Measurements from ENCODE around the gene PPP1CB. TPM values are rescaled to one million over a fixed set of nuclear protein-coding genes. Genes with fewer than 3 reads are reported as not detected.
"Not testable (repeated sequence)": the region's sequence is repeated elsewhere in the genome, so short reads cannot be mapped to it uniquely, and the experiment has no call there.

PPP1CB gene
- total RNA-seq, 1 donor from 2014 or later = 203 TPM

GRCh38 chr2:28730641-28731146, 20.9 kb upstream of the PPP1CB start:
- Histone ChIP-seq H3K27me3 (ENCODE audit: control insufficient read depth, insufficient read depth, low read length) (no peaks in the 10 kb centered on the region), H3K36me3 (ENCODE audit: control insufficient read depth, insufficient read depth, low read length) (no peaks in the 10 kb centered on the region), H3K4me3 (ENCODE audit: low read depth, low read length) (no peak overlapping the region)
- no peak for DNase-seq (ENCODE audit: low read depth)
- TF ChIP-seq, protein P1, sequence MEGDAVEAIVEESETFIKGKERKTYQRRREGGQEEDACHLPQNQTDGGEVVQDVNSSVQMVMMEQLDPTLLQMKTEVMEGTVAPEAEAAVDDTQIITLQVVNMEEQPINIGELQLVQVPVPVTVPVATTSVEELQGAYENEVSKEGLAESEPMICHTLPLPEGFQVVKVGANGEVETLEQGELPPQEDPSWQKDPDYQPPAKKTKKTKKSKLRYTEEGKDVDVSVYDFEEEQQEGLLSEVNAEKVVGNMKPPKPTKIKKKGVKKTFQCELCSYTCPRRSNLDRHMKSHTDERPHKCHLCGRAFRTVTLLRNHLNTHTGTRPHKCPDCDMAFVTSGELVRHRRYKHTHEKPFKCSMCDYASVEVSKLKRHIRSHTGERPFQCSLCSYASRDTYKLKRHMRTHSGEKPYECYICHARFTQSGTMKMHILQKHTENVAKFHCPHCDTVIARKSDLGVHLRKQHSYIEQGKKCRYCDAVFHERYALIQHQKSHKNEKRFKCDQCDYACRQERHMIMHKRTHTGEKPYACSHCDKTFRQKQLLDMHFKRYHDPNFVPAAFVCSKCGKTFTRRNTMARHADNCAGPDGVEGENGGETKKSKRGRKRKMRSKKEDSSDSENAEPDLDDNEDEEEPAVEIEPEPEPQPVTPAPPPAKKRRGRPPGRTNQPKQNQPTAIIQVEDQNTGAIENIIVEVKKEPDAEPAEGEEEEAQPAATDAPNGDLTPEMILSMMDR (IDR thresholded peaks at IDR 0.05; ENCODE audit: insufficient read depth, low read length, poor library complexity, severe bottlenecking) = no peak

DNA sequence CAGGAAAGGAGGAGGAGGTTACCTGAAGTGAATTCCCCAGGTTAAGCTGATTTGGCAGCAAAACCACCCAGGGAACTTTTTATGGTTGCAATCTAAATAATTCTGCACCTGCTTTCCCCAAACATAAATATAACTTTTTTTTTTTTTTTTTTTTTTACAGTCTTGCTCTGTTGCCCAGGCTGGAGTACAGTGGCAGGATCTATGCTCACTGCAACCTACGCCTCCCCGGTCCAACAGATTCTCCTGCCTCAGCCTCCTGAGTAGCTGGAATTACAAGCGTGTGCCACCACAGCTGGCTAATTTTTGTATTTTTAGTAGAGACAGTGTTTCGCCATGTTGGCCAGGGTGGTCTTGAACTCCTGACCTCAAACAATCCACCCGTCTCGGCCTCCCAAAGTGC, 16.1 kb upstream of the PPP1CB start:
- H3K4me3 ChIP-seq (ENCODE audit: low read depth, low read length) = no peak overlapping the region
- no peak for DNase-seq (ENCODE audit: low read depth)
- no peaks in the 10 kb centered on the region for H3K27me3 ChIP-seq (ENCODE audit: control insufficient read depth, insufficient read depth, low read length)
- TF ChIP-seq, protein P1 (IDR thresholded peaks at IDR 0.05; ENCODE audit: insufficient read depth, low read length, poor library complexity, severe bottlenecking) = no peak
- no peaks in the 10 kb centered on the region for H3K36me3 ChIP-seq (ENCODE audit: control insufficient read depth, insufficient read depth, low read length)

DNA sequence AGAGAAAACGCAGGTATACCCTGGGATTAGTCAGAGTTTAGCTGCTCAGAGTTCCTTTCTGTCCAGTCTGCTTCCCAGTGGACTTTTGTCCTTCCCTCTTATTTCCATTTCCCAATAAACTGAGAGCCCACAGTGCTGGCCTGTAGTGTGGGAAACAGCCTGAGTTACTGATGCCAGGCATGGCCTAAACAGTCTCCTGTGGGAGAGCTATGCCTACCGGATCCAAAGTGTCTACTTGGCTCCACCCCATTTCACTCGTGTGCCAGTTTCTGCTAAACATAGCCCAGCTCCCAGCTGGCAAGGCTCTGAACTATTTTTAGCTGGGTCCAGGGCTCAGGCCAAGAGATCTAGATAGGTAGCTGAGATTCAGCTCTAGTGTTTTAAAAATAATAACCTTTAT, 15.6 kb upstream of the PPP1CB start:
- no peak for DNase-seq (ENCODE audit: low read depth)
- Histone ChIP-seq H3K4me3 (ENCODE audit: low read depth, low read length) (no peak overlapping the region), H3K36me3 (ENCODE audit: control insufficient read depth, insufficient read depth, low read length) (no peaks in the 10 kb centered on the region), H3K27me3 (ENCODE audit: control insufficient read depth, insufficient read depth, low read length) (no peaks in the 10 kb centered on the region)
- TF ChIP-seq, protein P1 (IDR thresholded peaks at IDR 0.05; ENCODE audit: insufficient read depth, low read length, poor library complexity, severe bottlenecking) = no peak

DNA sequence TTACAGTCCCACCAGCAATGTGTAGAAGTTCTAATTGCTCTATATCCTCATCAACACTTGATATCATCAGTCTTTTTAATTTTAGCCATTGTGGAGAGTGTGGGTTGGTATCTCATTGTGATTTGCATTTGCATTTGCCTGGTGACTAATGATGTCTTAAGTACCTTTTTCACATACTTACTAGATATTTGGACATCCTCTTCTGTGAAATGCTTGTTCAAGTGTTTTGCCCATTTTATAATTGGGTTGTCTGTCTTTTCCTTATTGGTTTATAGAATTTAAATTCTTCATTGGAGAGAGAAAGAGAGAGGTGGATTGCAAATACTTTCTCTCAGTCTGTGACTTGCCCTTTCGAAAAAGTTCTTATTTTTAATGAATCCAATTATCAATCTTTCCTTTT, 14.0 kb upstream of the PPP1CB start:
- no peaks in the 10 kb centered on the region for H3K36me3 ChIP-seq (ENCODE audit: control insufficient read depth, insufficient read depth, low read length)
- DNase-seq (ENCODE audit: low read depth) = no peak
- no peak overlapping the region for H3K4me3 ChIP-seq (ENCODE audit: low read depth, low read length)
- no peaks in the 10 kb centered on the region for H3K27me3 ChIP-seq (ENCODE audit: control insufficient read depth, insufficient read depth, low read length)
- TF ChIP-seq, protein P1 (IDR thresholded peaks at IDR 0.05; ENCODE audit: insufficient read depth, low read length, poor library complexity, severe bottlenecking) = no peak

DNA sequence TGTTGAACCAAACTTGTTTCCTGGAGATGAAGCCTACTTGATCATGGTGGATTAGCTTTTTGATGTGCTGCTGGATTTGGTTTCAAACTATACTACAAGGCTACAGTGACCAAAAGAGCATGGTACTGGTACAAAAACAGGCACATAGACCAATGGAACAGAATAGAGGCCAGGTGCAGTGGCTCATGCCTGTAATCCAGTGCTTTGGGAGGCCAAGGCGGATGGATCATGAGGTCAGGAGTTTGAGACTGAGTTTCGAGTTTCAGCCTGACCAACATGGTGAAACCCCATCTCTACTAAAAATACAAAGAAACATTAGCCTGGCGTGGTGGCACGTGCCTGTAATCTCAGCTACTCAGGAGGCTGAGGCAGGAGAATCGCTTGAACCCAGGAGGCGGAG, 9.0 kb upstream of the PPP1CB start:
- H3K4me3 ChIP-seq (ENCODE audit: low read depth, low read length); H3K36me3 ChIP-seq (ENCODE audit: control insufficient read depth, insufficient read depth, low read length); H3K27me3 ChIP-seq (ENCODE audit: control insufficient read depth, insufficient read depth, low read length); DNase-seq (ENCODE audit: low read depth): not testable (repeated sequence)

DNA sequence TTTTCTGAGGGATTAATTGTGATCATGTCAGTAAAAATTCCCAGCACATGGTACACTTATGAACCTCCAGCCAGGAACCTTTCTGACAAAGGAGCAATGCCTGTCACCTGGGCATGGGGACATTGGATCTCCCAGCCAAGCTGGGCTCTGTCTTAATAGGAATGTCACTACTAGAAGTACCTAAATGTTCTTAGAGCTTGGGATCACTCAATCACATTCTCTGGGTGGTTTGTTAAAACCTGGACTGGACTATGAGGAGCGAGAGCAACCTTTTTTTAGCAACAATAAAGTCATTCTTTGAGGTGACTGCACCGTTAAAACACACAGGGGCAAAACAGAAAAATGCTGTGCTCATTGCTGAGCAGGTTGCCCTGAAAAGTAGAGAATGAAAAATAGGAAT, 6.4 kb upstream of the PPP1CB start:
- TF ChIP-seq, protein P1 (IDR thresholded peaks at IDR 0.05; ENCODE audit: insufficient read depth, low read length, poor library complexity, severe bottlenecking) = no peak
- no peak for DNase-seq (ENCODE audit: low read depth)
- no peaks in the 10 kb centered on the region for H3K36me3 ChIP-seq (ENCODE audit: control insufficient read depth, insufficient read depth, low read length)
- H3K27me3 ChIP-seq (ENCODE audit: control insufficient read depth, insufficient read depth, low read length) = no peaks in the 10 kb centered on the region
- H3K4me3 ChIP-seq (ENCODE audit: low read depth, low read length) = no peak overlapping the region

Data from kidney epithelial cell (primary cell).